Right lobe of liver (tissue), 6 donors: ENCODE measurements around the gene MACC1. TPM values are rescaled to one million over a fixed set of nuclear protein-coding genes. Genes with fewer than 3 reads are reported as not detected.

ENCODE experiments used
- ATAC-seq, 4 donors: fragments of 200-7000 bp; cut with Tn5 transposase; one replicate each; pipeline ENCODE4 v1.9.1; 2020; ENCODE audit warnings: mild to moderate bottlenecking in 4 of 4, moderate library complexity in 4 of 4
- DNase-seq, 3 donors: peaks; one replicate each; pipeline ENCODE4 v3.0.0-alpha.2; 2020
- H3K27ac ChIP-seq, 3 donors: fragments of 200-600 bp; one replicate each; pipeline ENCODE4 v1.8.0; 2022
- H3K27me3 ChIP-seq, 2 donors: fragments of 200-600 bp; one replicate each; pipeline ENCODE4 v1.8.0; 2022
- H3K36me3 ChIP-seq, 4 donors: fragments of 200-600 bp; sonication (generic) in 1 of 4; one replicate each; pipeline versions ENCODE4 v1.5.1 to v1.8.0; 2017 to 2022; ENCODE audit warnings: control low read depth in 1 of 4
- H3K4me1 ChIP-seq, 4 donors: fragments of 200-600 bp; sonication (generic) in 1 of 4; one replicate each; pipeline versions ENCODE4 v1.5.1 to v1.8.0; 2017 to 2022; ENCODE audit warnings: control low read depth in 1 of 4
- H3K4me3 ChIP-seq, 3 donors: fragments of 200-600 bp; one replicate each; pipeline ENCODE4 v1.8.0; 2022
- H3K9me3 ChIP-seq, 4 donors: fragments of 200-600 bp; sonication (generic) in 1 of 4; one replicate each; pipeline versions ENCODE4 v1.5.1 to v1.8.0; 2017 to 2022; ENCODE audit warnings: control low read depth in 1 of 4
- CTCF ChIP-seq, 4 donors: fragments of 200-600 bp in 3 of 4; fragments of 450-650 bp in 1 of 4; IDR thresholded peaks; one replicate each; pipeline versions ENCODE4 v1.5.1 to v1.8.0; 2016 to 2022; ENCODE audit warnings: antibody characterized with exemption in 4 of 4, mild to moderate bottlenecking in 2 of 4
- POLR2A ChIP-seq: fragments of 450-650 bp; IDR thresholded peaks from one replicate; pipeline ENCODE4 v1.6.1; 2017; ENCODE audit warnings: antibody characterized with exemption, mild to moderate bottlenecking
- WGBS: methylation state at CpG from one replicate; pipeline ENCODE4 v1.1.6; 2018; ENCODE audit warnings: low coverage, low lambda C conversion rate; ENCODE audit not compliant: insufficient coverage; ENCODE audit errors: missing lambda C conversion rate; 5-methylcytosine and 5-hydroxymethylcytosine counted together
- intact Hi-C, 2 donors: fragments of 100-400 bp; cut with DNase I; formaldehyde crosslinking; loops; one replicate each; pipeline versions ENCODE4 v1.11.2 to v1.14.1; 2022
- total RNA-seq, 6 experiments: library from RNA; depleted of rRNA in 2 of 6; stranded (reverse); fragments of >200 nt in 2 of 6; fragmentation: NEBNext Ultra II Directional in 3 of 6; extraction: Animal tissue kit (Norgen Biotek cat#: 25700) in 3 of 6; gene quantifications; one replicate each; pipeline versions ENCODE4 v1.1.0 to v1.2.4, GENCODE V29; 2016 to 2023
- donor health status: DM: no; HTN: yes; CAD: no.
- donor health status: DM: no; HTN: no; CAD: no.
- donor health status: DM: no; HTN: no; CAD: no.
- donor health status: DM: no; HTN: yes; CAD: no.
- donor health status: DM: no; HTN: yes; CAD: no.

Gene MACC1
- total RNA-seq, 6 experiments from 2014 or later = 0.13 to 0.93 (median 0.32) TPM

- H3K9me3 ChIP-seq = no peaks in the 10 kb centered on the region
- no peaks in the 10 kb centered on the region for H3K36me3 ChIP-seq
- intact Hi-C loops = no loop called here
- no peak overlapping the region for H3K27ac ChIP-seq
- no peaks in the 10 kb centered on the region for H3K4me1 ChIP-seq
- ATAC-seq (peak in 1 of 4 donors; percentile 18), DNase-seq (no peak)
- TF ChIP-seq CTCF (IDR thresholded peaks at IDR 0.05) (no peak), POLR2A (no peak)
- no peaks in the 10 kb centered on the region for H3K27me3 ChIP-seq
- no peak overlapping the region for H3K4me3 ChIP-seq
- WGBS = 0% methylated on average over 1 of the region's 1 CpG
Observed at GRCh38 chr7:20158684-20159083, 58.5 kb downstream of the MACC1 start.

GRCh38 chr7:20157456-20157855, 59.7 kb downstream of the MACC1 start:
- TF ChIP-seq CTCF (IDR thresholded peaks at IDR 0.05) (no peak), POLR2A (no peak)
- intact Hi-C loops = no loop called here

GRCh38 chr7:20153999-20154398, 63.2 kb downstream of the MACC1 start:
- no peaks in the 10 kb centered on the region for H3K27me3 ChIP-seq
- DNase-seq (no peak), ATAC-seq (no peak)
- H3K36me3 ChIP-seq = no peaks in the 10 kb centered on the region
- 65% methylated on average over 5 of the region's 5 CpGs for WGBS
- H3K27ac ChIP-seq = no peak overlapping the region
- no peaks in the 10 kb centered on the region for H3K4me1 ChIP-seq
- TF ChIP-seq CTCF (IDR thresholded peaks at IDR 0.05) = no peak
- TF ChIP-seq POLR2A = no peak
- intact Hi-C loops = no loop called here
- H3K9me3 ChIP-seq = no peaks in the 10 kb centered on the region
- H3K4me3 ChIP-seq = no peak overlapping the region

More at GRCh38 chr7:20157456-20157855, 59.7 kb downstream of the MACC1 start:
- H3K4me1 ChIP-seq = no peaks in the 10 kb centered on the region
- no peaks in the 10 kb centered on the region for H3K9me3 ChIP-seq
- 82% methylated on average over 3 of the region's 3 CpGs for WGBS
- H3K36me3 ChIP-seq = no peaks in the 10 kb centered on the region
- H3K27me3 ChIP-seq = no peaks in the 10 kb centered on the region
- H3K27ac ChIP-seq = no peak overlapping the region
- no peak overlapping the region for H3K4me3 ChIP-seq
- ATAC-seq = no peak
- DNase-seq = no peak

- ATAC-seq = no peak
- Histone ChIP-seq H3K36me3 (no peaks in the 10 kb centered on the region), H3K4me1 (no peaks in the 10 kb centered on the region), H3K27me3 (no peaks in the 10 kb centered on the region), H3K4me3 (no peak overlapping the region), H3K27ac (no peak overlapping the region), H3K9me3 (no peaks in the 10 kb centered on the region)
- no peak for TF ChIP-seq CTCF (IDR thresholded peaks at IDR 0.05)
- TF ChIP-seq POLR2A = no peak
- intact Hi-C loops = no loop called here
- 80% methylated on average over 2 of the region's 2 CpGs for WGBS
- DNase-seq = no peak
Observed at GRCh38 chr7:20153567-20153966, 63.6 kb downstream of the MACC1 start.

DNA sequence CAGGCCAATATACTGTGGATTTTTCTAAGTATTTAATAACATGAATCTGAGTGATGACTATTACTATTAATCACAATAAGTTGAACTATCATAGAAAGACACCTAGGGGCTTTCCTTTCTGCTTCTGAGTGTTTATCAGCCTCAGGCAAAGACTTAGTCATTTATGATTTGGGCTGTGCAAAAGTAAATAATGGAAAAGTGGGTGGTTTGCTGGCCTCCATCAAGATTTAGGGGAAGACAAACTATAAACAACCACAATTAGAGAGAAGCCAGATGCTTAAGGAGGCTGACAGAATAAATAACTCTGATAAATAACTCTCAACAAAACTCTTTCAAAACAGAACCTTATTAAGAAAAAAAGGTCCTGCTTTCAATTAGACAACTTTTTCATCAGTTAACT, 64.7 kb downstream of the MACC1 start:
- Histone ChIP-seq H3K27ac (no peak overlapping the region), H3K27me3 (no peaks in the 10 kb centered on the region), H3K4me1 (no peaks in the 10 kb centered on the region), H3K36me3 (no peaks in the 10 kb centered on the region), H3K9me3 (no peaks in the 10 kb centered on the region), H3K4me3 (no peak overlapping the region)
- TF ChIP-seq POLR2A = no peak
- TF ChIP-seq CTCF (IDR thresholded peaks at IDR 0.05) = no peak
- intact Hi-C loops = no loop called here
- DNase-seq (no peak), ATAC-seq (no peak)
